Endothelial cell of umbilical vein (primary cell): ENCODE results near the gene UBE3A. TPM values are rescaled to one million over a fixed set of nuclear protein-coding genes. Genes with fewer than 3 reads are reported as not detected.

Source experiments
- BruUV-seq: library from RNA; stranded (reverse); fragments of 400-500 nt; replicated peaks from 2 replicates; lab custom pipeline; 2021; lab: Mats Ljungman, UMichigan
- CTCF ChIA-PET: fragments of 300-600, 350-600 bp; sonication (Branson Sonifier 250); formaldehyde crosslinking; loops from one replicate; lab custom pipeline; 2021; ENCODE audit warnings: antibody characterized with exemption, inconsistent platforms; lab: Charles Lee
- POLR2A ChIA-PET: fragments of 300-600, 350-600 bp; sonication (Branson Sonifier 250); formaldehyde crosslinking; loops from one replicate; lab custom pipeline; 2021; ENCODE audit warnings: antibody characterized with exemption, inconsistent platforms; lab: Charles Lee
- DNase-seq: peaks from one replicate; pipeline ENCODE4 v3.0.0-alpha.2; 2011; ENCODE audit warnings: low read depth, low spot score
- FAIRE-seq: peaks from 2 replicates; lab custom pipeline; 2011; peaks lifted over from hg19 to GRCh38; lab: Jason Lieb, UNC
- H2AFZ ChIP-seq: 2 replicates; pipeline ENCODE4 v1.6.0; 2012; ENCODE audit warnings: low read depth, low read length, control low read depth, inconsistent platforms
- H3K27ac ChIP-seq: 2 replicates; pipeline ENCODE4 v1.5.1; 2011; ENCODE audit warnings: low read depth, mild to moderate bottlenecking, control low read depth, low read length, moderate library complexity; ENCODE audit not compliant: insufficient read depth
- H3K27me3 ChIP-seq, 2 experiments: 2 replicates each; pipeline versions ENCODE4 v1.6.0 to v1.6.1; 2011; ENCODE audit warnings: low read length in 2 of 2, mixed read lengths in 1 of 2; ENCODE audit not compliant: control insufficient read depth in 2 of 2, insufficient read depth in 2 of 2
- H3K36me3 ChIP-seq, 2 experiments: 2 replicates in 1 of 2; 3 replicates in 1 of 2; pipeline ENCODE4 v1.5.1; 2011; ENCODE audit warnings: low read length in 2 of 2, mild to moderate bottlenecking in 1 of 2, moderate library complexity in 1 of 2; ENCODE audit not compliant: control insufficient read depth in 2 of 2, insufficient read depth in 2 of 2; ENCODE audit errors: extremely low read depth in 1 of 2
- H3K4me1 ChIP-seq: 3 replicates; pipeline ENCODE4 v1.5.1; 2011; ENCODE audit warnings: mild to moderate bottlenecking, low read length; ENCODE audit not compliant: control insufficient read depth, insufficient read depth; ENCODE audit errors: extremely low read depth
- H3K4me2 ChIP-seq: 2 replicates; pipeline ENCODE4 v1.6.1; 2011; ENCODE audit warnings: low read length, control low read depth, mixed read lengths; ENCODE audit not compliant: insufficient read depth
- H3K4me3 ChIP-seq, 3 experiments: fragments of 200-600 bp in 1 of 3; sonication (generic), shearing (Covaris generic) in 1 of 3; replicated peaks in 1 of 3; 2 replicates each; pipeline ENCODE4 v1.5.1; 2011 to 2016; ENCODE audit warnings: control low read depth in 3 of 3, low read length in 3 of 3, mild to moderate bottlenecking in 2 of 3, inconsistent platforms in 1 of 3, low read depth in 1 of 3, moderate library complexity in 1 of 3; ENCODE audit not compliant: insufficient read depth in 1 of 3
- H3K79me2 ChIP-seq: 2 replicates; pipeline ENCODE4 v1.6.0; 2012; ENCODE audit warnings: low read length, inconsistent platforms; ENCODE audit not compliant: control insufficient read depth, insufficient read depth
- H3K9ac ChIP-seq: replicated peaks from 2 replicates; pipeline ENCODE3; 2011; ENCODE audit warnings: low read length, control low read depth; ENCODE audit not compliant: insufficient read depth; ENCODE audit errors: extremely low read depth
- H3K9me1 ChIP-seq: replicated peaks from 3 replicates; pipeline ENCODE4 v1.6.0; 2011; ENCODE audit warnings: mild to moderate bottlenecking, low read length; ENCODE audit not compliant: control insufficient read depth, insufficient read depth; ENCODE audit errors: extremely low read depth
- H3K9me3 ChIP-seq: replicated peaks from 2 replicates; pipeline ENCODE4 v1.5.1; 2012; ENCODE audit warnings: low read length, inconsistent platforms; ENCODE audit not compliant: control insufficient read depth, insufficient read depth
- H4K20me1 ChIP-seq: replicated peaks from 2 replicates; pipeline ENCODE3; 2011; ENCODE audit warnings: mild to moderate bottlenecking, low read length; ENCODE audit not compliant: control insufficient read depth, insufficient read depth; ENCODE audit errors: extremely low read depth
- CTCF ChIP-seq, 2 donors: IDR thresholded peaks; 1 replicate in 1 of 2; 2 replicates in 1 of 2; pipeline ENCODE4 v1.5.1; 2011; ENCODE audit warnings: low read length in 2 of 2, mild to moderate bottlenecking in 2 of 2, moderate library complexity in 2 of 2, control low read depth in 1 of 2, inconsistent platforms in 1 of 2, low read depth in 1 of 2; ENCODE audit not compliant: insufficient read depth in 1 of 2; ENCODE audit errors: extremely low read depth in 1 of 2
- EZH2 ChIP-seq: IDR thresholded peaks from 2 replicates; pipeline ENCODE4 v1.6.1; 2012; ENCODE audit warnings: borderline replicate concordance, low read depth, mild to moderate bottlenecking, moderate library complexity, low read length, inconsistent platforms; ENCODE audit not compliant: severe bottlenecking
- FOS ChIP-seq: IDR thresholded peaks from 2 replicates; pipeline ENCODE4 v1.6.1; 2011; ENCODE audit warnings: mild to moderate bottlenecking, low read length, moderate library complexity, borderline replicate concordance; ENCODE audit not compliant: insufficient read depth
- JUN ChIP-seq: IDR thresholded peaks from 2 replicates; pipeline ENCODE4 v1.6.1; 2011; ENCODE audit warnings: borderline replicate concordance, low read depth; ENCODE audit not compliant: insufficient read length, insufficient read depth
- MAX ChIP-seq: IDR thresholded peaks from 2 replicates; pipeline ENCODE4 v1.6.1; 2011; ENCODE audit not compliant: insufficient read depth, insufficient read length
- POLR2A ChIP-seq: IDR thresholded peaks from 2 replicates; pipeline ENCODE4 v1.6.1; 2012; ENCODE audit warnings: low read depth, mild to moderate bottlenecking, control low read depth, low read length
- POLR2AphosphoS5 ChIP-seq: IDR thresholded peaks from 2 replicates; pipeline ENCODE4 v1.6.1; 2012; ENCODE audit warnings: low read depth, mild to moderate bottlenecking, control low read depth, low read length, moderate library complexity; ENCODE audit not compliant: insufficient read depth
- dilution Hi-C: fragments of 300-500 bp; cut with MboI; formaldehyde crosslinking; loops from one replicate; pipeline ENCODE4 v1.15.0; 2019; ENCODE audit warnings: low sequenced_read_pairs; ENCODE audit not compliant: extremely low pct_ligation_motif_present
- intact Hi-C: fragments of 100-400 bp; cut with micrococcal nuclease; formaldehyde crosslinking; loops from one replicate; pipeline ENCODE4 v1.10.0; 2022
- polyA plus RNA-seq, 4 experiments: library from polyadenylated mRNA; depleted of rRNA in 3 of 4; stranded (reverse) in 3 of 4; unstranded in 1 of 4; fragments of >200 nt; gene quantifications; 2 replicates each; pipeline versions ENCODE4 v1.2.1 to v1.2.3, GENCODE V29; 2011 to 2012; ENCODE audit warnings: missing spikeins in 1 of 4
- total RNA-seq: library from RNA; stranded (reverse); gene quantifications from 2 replicates; pipeline ENCODE4 v1.2.3, GENCODE V29; 2021

The UBE3A gene
- total and polyA plus RNA-seq, 2 donors (not counting 3 experiments of a cell fraction or from before 2014, with no cell fraction given) = 8.5 to 69.3 TPM

- DNase-seq = no peak
- Histone ChIP-seq H3K4me1 (no peaks in the 10 kb centered on the region), H3K27me3 (no peaks in the 10 kb centered on the region), H3K79me2 (no peaks in the 10 kb centered on the region), H3K36me3 (no peaks in the 10 kb centered on the region), H3K9me3 (no peaks in the 10 kb centered on the region), H3K4me3 (no peak overlapping the region), H3K9me1 (no peaks in the 10 kb centered on the region), H3K9ac (no peak overlapping the region), H2AFZ (no peak overlapping the region), H3K4me2 (no peak overlapping the region), H4K20me1 (no peaks in the 10 kb centered on the region), H3K27ac (no peak overlapping the region)
- no peak for TF ChIP-seq CTCF (IDR thresholded peaks at IDR 0.05; ENCODE audit: extremely low read depth in 1 of 2, insufficient read depth in 1 of 2, low read depth in 1 of 2, low read length in 2 of 2)
- TF ChIP-seq JUN = no peak
- no peak for TF ChIP-seq POLR2A
- no peak for TF ChIP-seq POLR2AphosphoS5
- no TSS peak for BruUV-seq
- dilution Hi-C loops (no loop called here), intact Hi-C loops (no loop called here)
- ChIA-PET POLR2A (no interaction called here), CTCF (no interaction called here)
- FAIRE-seq = no peak
Observed at GRCh38 chr15:25470230-25470629, 31.4 kb upstream of the UBE3A start.

- Histone ChIP-seq H4K20me1 (no peaks in the 10 kb centered on the region), H3K27me3 (no peaks in the 10 kb centered on the region), H3K4me2 (no peak overlapping the region), H3K9me3 (no peaks in the 10 kb centered on the region), H3K9me1 (no peaks in the 10 kb centered on the region), H3K4me3 (no peak overlapping the region), H3K36me3 (no peaks in the 10 kb centered on the region), H3K27ac (no peak overlapping the region), H3K79me2 (no peaks in the 10 kb centered on the region), H2AFZ (no peak overlapping the region), H3K9ac (no peak overlapping the region), H3K4me1 (no peaks in the 10 kb centered on the region)
- no peak for DNase-seq
- FAIRE-seq = no peak
- no peak for TF ChIP-seq MAX
- TF ChIP-seq EZH2 = no peak
- TF ChIP-seq FOS = no peak
- POLR2A ChIA-PET = no interaction called here
- dilution Hi-C loops = no loop called here
- CTCF ChIA-PET = no interaction called here
- no TSS peak for BruUV-seq
- intact Hi-C loops = no loop called here
Observed at GRCh38 chr15:25469377-25469776, 30.6 kb upstream of the UBE3A start.
